GM12892 (cell line): ENCODE measurements around the gene LPIN1.

Source experiments
- DNase-seq: peaks from one replicate; pipeline ENCODE4 v3.0.0; 2011; ENCODE audit not compliant: insufficient read length
- FAIRE-seq: peaks from 2 replicates; lab custom pipeline; 2011; peaks lifted over from hg19 to GRCh38; lab: Jason Lieb, UNC
- POLR2A ChIP-seq: IDR thresholded peaks from 2 replicates; pipeline ENCODE4 v1.6.1; 2011; ENCODE audit warnings: low read depth, low read length, control low read depth
- POLR2AphosphoS5 ChIP-seq: IDR thresholded peaks from 2 replicates; pipeline ENCODE4 v1.6.1; 2011; ENCODE audit warnings: low read depth, low read length, control low read depth
- TAF1 ChIP-seq: IDR thresholded peaks from 2 replicates; pipeline ENCODE4 v1.6.1; 2011; ENCODE audit warnings: low read depth, mild to moderate bottlenecking, control low read depth, low read length, borderline replicate concordance

The LPIN1 gene

GRCh38 chr2:11705711-11706110 lies 40.7 kb upstream of the LPIN1 start:
- DNase-seq (no peak), FAIRE-seq (no peak)
- TF ChIP-seq TAF1, result no peak
- no peak for TF ChIP-seq POLR2A
- no peak for TF ChIP-seq POLR2AphosphoS5

GRCh38 chr2:11708106-11708505 lies 38.3 kb upstream of the LPIN1 start:
- FAIRE-seq, result no peak
- TF ChIP-seq POLR2A (no peak), POLR2AphosphoS5 (no peak)
- no peak for DNase-seq

GRCh38 chr2:11709293-11709692 lies 37.1 kb upstream of the LPIN1 start:
- no peak for TF ChIP-seq POLR2A
- TF ChIP-seq POLR2AphosphoS5, result no peak
- FAIRE-seq (no peak), DNase-seq (no peak)

- FAIRE-seq, result no peak
- no peak for DNase-seq
- TF ChIP-seq TAF1 (no peak), POLR2A (no peak), POLR2AphosphoS5 (no peak)
Measured at GRCh38 chr2:11710210-11710609, 36.2 kb upstream of the LPIN1 start.

GRCh38 chr2:11710632-11711353 lies 35.6 kb upstream of the LPIN1 start:
- no peak for FAIRE-seq
- no peak for DNase-seq
- TF ChIP-seq POLR2A, result no peak

- no peak for TF ChIP-seq TAF1
- no peak for TF ChIP-seq POLR2A
- TF ChIP-seq POLR2AphosphoS5, result no peak
- DNase-seq (no peak), FAIRE-seq (no peak)
Measured at GRCh38 chr2:11711354-11711716, 35.1 kb upstream of the LPIN1 start.

- TF ChIP-seq POLR2A (no peak), POLR2AphosphoS5 (no peak), TAF1 (no peak)
- DNase-seq (no peak), FAIRE-seq (no peak)
Measured at GRCh38 chr2:11711751-11712150, 34.7 kb upstream of the LPIN1 start.

GRCh38 chr2:11712866-11713265 lies 33.6 kb upstream of the LPIN1 start:
- TF ChIP-seq POLR2AphosphoS5, result no peak
- TF ChIP-seq TAF1, result no peak
- no peak for TF ChIP-seq POLR2A
- FAIRE-seq, result no peak
- DNase-seq, result no peak

- FAIRE-seq, result no peak
- TF ChIP-seq POLR2A (no peak), POLR2AphosphoS5 (no peak), TAF1 (no peak)
- no peak for DNase-seq
Measured at GRCh38 chr2:11713815-11714214, 32.6 kb upstream of the LPIN1 start.

- TF ChIP-seq TAF1 (no peak), POLR2AphosphoS5 (no peak), POLR2A (no peak)
- no peak for FAIRE-seq
Measured at GRCh38 chr2:11715987-11716652, 30.3 kb upstream of the LPIN1 start.

GRCh38 chr2:11716689-11717321 lies 29.6 kb upstream of the LPIN1 start:
- no peak for TF ChIP-seq POLR2AphosphoS5
- no peak for TF ChIP-seq POLR2A
- TF ChIP-seq TAF1, result no peak
- FAIRE-seq (no peak), DNase-seq (no peak)

More at GRCh38 chr2:11715987-11716652, 30.3 kb upstream of the LPIN1 start:
- no peak for DNase-seq

GRCh38 chr2:11717623-11718022 lies 28.8 kb upstream of the LPIN1 start:
- FAIRE-seq (no peak), DNase-seq (no peak)
- TF ChIP-seq TAF1 (no peak), POLR2AphosphoS5 (no peak), POLR2A (no peak)
